G401 (cell line): ENCODE data around the gene SDF2L1. TPM values are rescaled to one million over a fixed set of nuclear protein-coding genes. Genes with fewer than 3 reads are reported as not detected.
"Not testable (repeated sequence)": the region's sequence is repeated elsewhere in the genome, so short reads cannot be mapped to it uniquely, and the experiment has no call there.

Experiments
- DNase-seq: peaks from one replicate; pipeline ENCODE4 v3.0.0-alpha.2; 2015; ENCODE audit warnings: low spot score
- in situ Hi-C: cut with HindIII; loops from 2 replicates; pipeline ENCODE4 v1.10.0; 2016; ENCODE audit warnings: low sequenced_read_pairs, mixed read lengths
- total RNA-seq: library from RNA; depleted of rRNA; stranded (reverse); fragments of >200 nt; shearing (Covaris generic); gene quantifications from 2 replicates; pipeline ENCODE4 v1.2.3, GENCODE V29; 2014

SDF2L1 gene
- total RNA-seq, 1 experiment from 2014 or later = 39.7 TPM

DNA sequence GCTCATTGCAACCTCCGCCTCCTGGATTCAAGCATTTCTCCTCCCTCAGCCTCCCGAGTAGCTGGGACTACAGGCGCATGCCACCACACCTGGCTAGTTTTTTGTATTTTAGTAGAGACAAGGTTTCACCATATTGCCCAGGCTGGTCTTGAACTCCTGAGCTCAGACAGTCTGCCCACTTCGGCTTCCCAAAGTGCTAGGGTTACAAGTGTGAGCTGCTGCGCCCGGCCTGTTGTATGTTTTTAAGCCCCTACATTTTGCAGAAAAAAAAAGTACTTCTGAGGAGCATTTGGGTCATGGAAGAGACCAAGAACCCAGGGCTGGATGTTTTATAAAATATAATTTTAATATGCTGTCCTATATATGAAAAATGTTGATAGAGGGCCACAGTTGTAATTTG lies 24.8 kb upstream of the SDF2L1 start:
- DNase-seq, in situ Hi-C loops: not testable (repeated sequence)

DNA sequence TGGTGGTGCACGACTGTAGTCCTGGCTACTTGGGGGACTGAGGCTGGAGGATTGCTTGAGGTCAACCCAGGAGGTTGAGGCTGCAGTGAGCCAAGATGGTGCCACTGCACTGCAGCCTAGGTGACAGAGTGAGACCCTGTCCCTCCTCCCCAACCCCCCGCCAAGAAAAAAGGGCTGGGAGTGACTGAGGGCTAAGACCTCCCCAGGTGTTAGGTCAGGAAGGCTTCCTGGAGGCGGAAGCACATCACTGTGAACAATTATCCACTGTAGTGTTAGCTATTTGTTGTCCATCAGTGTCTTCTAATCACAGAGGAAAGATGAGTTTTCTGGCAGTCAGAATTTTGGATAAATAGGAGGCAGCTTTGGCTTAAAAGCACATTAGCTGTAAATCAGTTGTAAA lies 21.1 kb upstream of the SDF2L1 start:
- DNase-seq = no peak
- in situ Hi-C loops = no loop called here

DNA sequence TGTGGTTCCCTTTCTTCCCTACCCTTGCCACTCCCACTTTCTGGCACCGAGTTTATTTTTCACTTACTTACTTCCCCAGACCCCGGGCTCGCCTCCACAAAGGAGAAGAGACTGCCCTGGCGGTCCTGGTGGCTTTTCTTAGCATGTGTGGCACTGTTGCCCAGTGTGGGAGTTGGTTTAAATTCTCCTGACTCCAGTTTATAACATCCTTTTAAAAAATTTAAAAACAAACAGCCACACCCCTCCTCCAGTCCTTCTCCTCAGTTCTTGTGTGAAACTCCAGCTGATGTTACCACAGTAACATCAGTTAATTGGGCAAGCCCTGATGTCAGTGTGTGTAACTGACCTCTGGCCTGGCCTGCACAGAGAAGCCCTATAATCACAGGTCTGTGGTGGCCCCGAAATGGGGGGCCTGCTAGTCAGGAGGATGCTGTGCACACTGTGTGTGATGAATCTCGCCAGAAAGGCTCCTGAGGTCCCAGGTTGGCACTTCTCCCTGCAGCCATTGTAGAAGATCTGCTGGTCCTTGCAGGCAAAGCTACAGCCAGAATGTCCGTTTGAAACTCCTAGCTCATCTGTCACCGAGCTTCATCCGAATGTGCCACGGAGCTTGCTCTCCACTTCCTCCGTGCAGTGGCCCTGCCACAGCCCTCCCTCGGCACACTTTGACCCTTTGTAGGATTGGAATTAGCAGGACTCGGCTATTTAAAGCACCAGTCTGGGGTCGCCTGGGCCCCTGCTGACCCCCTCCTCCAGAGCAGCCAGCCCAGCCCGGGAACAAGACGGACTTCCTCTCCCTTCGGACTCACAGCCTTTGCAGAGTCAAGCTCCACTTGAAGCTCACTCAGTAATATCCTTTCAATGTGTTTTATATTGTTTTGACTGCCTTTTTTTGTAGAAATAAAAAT lies 19.8 kb upstream of the SDF2L1 start:
- in situ Hi-C loops = no loop called here
- DNase-seq = peak; percentile 50

DNA sequence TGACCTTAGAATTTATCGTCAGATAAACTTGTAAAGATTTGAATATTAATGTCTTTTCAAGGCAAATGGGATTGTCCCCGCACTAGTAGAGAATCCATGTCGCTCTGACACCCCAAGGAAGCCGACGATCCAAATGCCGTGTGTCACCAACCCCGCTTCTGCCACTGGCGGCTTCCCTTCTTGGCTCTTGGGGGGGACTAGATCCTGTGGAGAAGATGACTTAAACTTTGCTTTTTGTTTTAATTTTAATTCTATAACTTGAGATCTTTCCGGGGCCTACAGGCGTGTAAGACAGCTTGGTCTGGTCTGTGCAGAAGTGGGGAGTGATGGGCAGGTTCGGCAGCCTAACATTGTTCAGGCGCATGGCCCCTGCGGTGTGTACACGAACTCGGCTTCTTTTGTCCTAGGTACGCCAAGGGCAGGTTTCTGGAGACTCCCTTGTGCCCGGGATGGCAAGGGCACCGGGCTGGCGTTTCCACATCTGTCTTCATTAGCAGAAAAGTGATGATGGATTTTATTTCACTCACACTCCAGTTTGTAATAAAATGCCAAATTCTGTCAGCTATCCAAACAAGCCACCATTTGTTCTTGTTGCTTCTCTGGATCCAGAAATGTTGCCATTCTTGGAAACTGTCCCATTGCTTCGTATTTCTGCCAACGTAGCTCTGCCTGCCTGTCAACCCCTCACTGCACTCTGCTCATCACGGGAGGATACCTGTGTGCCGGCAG lies 19.0 kb upstream of the SDF2L1 start:
- in situ Hi-C loops = no loop called here
- DNase-seq = peak; percentile 78

DNA sequence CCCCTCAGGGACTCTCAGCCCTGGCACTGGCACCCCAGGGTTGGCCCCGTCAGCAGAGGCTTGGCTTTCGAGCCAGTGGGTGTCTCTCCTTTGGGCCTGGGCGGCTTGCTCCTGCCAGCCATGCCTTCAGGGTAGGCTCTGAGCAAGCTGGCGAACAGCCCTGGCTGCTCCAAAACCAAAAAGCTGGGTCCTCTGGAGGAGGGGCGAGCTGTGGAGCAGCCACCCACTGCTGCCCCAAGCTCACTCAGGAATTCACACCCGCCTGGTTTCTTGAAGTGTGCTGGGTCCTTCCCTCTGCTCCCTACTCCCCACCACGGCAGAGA lies 18.5 kb upstream of the SDF2L1 start:
- in situ Hi-C loops = no loop called here

DNA sequence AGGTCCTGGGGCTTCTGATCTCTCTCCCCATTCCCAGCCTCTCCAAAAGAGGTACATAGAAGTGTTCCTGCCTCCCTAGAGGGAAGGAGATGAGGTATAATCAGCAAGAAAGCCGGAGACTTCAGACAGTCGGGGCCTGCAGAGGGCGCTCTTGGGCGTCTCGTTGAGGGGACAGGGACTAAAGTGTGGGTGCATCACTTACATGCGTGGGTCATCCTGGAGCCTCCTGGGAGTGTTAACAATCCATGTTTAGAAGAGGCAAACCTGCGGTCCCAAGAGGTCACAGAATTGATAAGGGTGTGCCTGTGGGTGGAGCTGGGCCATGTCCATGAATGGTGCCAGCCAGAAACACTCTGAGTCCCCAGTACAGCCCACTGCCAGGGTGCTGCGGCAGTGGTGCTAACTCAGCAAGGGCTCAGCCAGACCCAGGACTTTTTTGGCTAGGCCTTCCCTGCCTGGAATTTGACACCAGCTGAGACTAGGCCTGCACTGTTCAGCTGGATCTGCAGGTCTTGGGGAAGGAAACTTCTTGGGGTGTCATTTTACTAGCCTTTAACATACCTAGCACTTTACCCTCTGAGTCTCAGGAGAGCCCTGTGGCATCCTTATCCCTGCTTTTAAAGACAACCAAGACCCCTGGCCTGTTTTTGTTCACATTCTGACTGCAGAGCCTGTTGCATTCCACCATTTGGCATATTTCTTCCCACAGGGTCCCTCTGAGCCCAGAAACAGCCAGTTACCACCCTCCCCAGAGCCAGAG lies 17.8 kb upstream of the SDF2L1 start:
- in situ Hi-C loops = no loop called here
- peak; percentile 60 for DNase-seq

More for the DNA sequence above, 18.5 kb upstream of the SDF2L1 start:
- no peak for DNase-seq

DNA sequence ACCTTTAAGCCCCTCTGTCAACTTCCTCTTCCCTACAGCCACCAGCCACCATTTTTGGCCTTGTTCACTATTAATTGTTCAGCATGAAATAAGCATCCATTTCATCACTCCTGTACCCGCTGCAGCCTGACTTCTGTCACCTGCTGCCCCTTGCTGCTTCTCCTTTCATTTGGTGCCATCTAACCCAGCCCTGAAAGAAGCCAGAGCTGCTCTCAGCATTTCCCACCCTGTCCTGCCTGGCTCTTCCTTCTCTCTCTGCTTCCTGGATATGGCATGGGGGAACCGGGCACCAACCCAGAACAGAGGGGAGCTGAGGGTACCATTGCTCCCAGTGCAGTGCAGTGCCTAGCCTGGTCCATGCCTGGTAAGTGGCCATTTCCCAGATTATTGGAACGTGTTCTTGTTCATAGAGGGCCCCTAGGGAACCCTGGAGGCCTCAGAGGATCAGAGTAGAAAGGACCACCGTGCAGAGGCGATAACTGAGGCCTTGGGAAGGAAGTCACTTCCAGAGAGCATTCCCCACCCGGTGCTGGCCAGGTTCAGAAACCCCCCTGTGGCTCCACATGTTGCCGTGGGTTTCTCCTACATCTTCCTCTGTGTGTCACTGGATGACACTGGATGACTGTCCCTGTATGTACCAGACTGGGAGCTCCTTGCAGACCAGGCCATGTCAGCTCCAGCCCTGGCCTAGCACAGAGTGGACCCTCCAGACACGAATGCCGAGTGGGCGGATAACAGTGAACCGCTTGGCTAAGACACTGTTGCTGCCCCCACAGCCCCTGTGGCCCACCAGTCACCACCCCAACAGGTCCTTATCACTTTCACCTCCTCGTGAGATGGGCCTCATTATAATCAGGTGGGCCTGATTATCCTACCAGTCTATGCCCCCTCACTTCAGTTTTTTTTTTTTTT lies 17.0 kb upstream of the SDF2L1 start:
- peak; percentile 6 for DNase-seq
- in situ Hi-C loops = no loop called here

DNA sequence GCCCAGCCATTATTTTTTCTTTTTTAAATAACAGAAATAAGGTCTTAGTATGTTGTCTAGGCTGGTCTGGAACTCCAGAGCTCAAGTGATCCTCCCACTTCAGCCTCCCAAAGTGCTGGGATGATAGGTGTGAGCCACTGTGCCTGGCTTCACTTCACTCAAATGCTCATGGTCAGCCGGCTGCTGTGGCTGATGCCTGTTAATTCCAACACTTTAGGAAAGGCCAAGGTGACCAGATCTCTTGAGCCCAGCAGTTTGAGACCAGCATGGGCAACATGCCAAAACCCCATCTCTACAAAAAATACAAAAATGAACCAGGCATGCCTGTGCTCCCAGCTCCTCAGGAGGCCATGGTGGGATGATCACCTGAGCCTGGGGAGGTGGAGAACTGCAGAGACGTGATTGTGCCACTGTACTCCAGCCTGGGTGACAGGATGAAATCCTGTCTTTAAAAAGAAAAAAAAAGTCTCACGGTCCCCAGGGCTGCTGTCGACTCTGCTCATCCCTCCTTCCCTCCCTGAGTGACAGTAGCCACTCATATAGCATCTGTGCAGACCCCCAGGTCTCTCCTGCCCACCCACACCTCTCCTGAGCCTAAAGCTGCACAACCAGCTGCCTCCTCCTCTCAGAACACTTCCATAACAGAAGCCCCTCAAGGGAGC lies 15.9 kb upstream of the SDF2L1 start:
- peak; percentile 16 for DNase-seq
- in situ Hi-C loops = no loop called here

DNA sequence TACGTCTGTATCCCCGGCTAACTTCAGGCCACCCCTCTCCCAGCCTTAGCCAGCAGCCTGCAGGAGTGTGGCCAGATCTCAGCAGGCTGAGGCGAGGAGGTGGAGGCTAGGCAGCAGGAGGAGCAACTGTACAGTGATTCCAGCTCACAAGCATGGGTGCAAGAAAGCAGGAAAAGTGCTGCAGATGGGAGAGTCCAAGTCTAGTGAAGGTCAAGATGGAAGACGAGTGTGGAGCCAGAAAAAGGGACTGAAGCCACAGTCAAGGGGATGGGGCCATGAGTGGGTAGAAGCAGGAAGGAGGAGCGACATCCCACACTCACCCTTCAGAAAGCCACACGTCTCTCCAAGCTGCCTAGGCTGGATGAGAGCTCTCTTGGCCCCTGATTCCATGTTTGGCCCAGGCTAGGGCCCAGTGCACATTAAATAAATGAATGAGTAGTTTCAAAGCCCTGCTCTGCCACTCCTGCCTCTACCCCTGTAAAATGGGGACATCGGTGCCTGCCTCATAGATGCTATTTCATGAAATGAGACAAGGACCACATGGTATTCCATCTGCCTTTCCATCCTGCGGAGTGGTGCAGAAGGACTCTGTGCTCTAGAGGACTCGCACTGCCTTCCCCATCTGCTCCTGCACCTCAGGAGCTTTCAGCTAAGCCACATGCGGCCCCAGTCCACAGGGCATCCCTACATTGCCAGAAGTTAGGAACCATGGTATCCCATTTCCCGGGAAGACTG lies 15.2 kb upstream of the SDF2L1 start:
- peak; percentile 88 for DNase-seq
- in situ Hi-C loops = no loop called here

DNA sequence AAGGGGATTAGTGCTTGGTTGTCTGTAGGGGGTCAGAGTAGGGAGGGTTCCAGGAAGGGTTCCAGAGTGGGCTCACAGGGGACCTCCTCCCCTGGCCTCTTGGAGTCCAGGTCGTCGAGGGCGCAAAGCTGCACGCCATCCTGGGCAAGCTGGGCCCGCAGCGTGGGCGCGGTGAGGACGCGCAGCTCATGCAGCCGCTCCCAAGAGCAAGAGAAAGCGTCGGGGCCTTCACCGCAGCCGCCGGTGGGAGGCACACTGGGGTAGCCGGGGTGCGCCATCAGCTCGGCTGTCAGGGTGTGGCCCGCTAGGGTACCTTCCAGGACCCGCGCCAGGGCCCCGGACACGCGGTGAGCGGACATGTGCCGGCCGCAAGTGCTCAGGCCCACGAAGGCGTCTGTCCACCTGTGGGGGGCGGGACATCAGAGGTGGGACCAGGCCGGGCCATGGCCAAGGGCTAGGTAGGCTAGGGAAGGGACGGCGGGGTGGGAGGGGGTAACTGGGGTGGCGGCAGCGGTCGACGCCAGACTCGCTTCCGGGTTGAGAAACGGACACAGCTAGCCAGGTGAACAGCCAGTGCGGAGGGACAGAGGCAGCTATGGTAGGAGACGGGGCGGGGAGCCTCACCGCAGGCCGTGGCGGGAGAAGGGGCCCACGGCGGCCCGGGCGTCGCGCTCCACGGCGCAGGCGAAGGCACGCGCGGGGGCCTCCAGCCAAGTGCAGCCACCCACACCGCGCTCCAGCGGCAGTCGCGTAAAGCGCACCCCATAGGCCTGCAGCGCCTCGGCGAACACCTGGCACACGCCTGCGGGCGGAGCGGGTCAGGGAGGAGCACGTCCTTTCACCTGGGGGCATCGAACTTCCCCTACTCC lies 13.5 kb upstream of the SDF2L1 start:
- in situ Hi-C loops = no loop called here
- DNase-seq = no peak

DNA sequence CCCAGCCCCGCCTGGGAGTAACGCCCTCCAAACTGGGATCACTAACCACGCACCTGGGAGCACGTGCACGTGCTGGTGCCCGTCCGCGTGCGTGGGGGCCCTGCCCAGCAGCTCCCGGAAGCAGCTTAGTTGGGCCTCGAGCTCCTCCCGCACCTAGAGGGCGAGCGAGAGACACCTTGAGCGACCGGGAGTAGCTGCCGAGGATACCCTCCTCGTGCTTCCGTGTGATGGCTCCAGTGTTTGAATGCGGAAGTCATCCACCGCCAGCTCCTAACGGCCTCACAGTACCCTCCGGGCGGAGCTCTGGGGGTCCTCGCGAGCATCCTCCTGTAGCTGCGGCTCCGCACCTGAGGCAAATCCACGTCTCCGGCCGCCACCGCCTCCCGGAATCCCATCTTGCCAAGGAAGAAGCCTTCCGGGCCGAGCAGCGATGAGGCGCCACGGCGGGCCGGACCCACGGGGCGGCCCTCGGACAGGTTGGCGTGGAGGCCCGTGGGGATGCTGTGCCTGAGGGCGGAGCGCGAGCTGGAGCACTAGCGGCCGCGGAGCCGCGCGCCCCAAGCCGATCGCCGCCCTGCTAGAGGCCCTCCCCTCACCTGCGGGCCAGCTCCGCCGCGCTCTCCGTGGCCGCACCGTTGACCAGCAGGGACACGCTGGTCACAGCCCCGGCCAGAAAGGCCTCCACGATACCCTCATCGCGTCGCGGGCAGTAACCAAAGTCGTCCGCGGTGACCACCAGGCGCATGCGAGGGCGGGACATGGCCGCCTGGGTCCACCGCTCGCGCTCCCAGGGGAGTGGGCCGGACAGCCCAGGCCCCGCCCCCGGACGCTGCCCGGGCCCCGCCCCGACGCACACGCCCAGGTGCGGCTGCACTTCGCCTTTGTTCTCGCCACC lies 12.6 kb upstream of the SDF2L1 start, which contains the start of gene YDJC:
Gene YDJC (minus strand): TSS at position 768 of the 895 bp plus-strand sequence. CDS start 8 bp downstream, at position 760.
- DNase-seq = peak; percentile 93
- in situ Hi-C loops = no loop called here

DNA sequence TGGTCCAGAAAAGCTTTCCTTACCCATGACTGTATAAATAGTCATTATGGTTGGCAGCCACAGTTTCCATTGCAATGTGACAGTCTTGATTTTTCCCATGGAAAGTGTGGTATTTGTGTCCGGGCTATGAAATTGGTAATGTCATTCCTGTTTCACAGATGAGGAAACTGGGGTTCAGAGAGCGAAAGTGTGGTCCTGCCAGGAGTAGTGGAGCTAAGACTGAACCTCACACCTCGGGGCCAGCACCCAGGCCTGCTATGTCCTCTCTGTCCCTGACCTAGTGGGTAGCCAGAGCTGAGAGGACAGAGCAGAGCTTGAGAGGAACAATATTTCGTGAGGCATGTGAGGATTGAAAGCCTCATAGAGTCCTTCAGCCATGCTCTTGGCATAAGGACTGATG lies 11.1 kb upstream of the SDF2L1 start:
- DNase-seq = no peak
- in situ Hi-C loops = no loop called here

DNA sequence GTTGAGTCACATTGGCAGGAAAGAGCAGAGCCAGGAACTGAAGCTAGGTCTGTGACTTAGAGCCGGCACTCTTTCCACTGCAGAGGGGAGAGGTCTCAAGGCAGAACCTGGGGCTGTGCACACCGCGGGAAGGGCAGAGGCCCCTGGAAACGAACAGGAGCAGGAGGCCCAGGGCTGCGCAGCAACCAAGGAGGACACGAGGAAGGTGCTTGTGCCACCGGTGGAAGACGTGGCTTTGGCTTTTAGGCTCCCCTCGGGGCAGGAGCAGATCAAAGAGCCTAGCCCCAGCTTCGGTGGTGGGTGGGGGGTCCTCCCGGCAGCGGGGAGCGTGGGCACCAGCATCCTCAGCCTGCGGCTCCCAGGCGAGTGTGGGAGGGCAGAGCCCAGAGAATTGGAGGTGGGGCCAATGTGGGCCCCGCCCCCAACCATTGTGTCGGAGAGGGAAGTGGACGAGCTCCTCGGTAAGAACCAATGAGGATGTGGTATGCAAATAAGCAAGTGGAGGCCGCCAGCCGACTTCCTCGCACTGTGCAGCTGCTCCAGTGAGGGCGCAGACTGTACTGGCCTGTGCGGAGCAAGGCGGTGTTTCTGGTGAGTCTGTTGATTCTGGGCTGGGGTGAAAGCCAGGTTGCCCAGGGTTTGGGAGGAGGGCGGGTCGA lies 9.7 kb upstream of the SDF2L1 start, which contains the start of gene CCDC116:
Gene CCDC116 (plus strand): TSS at position 524 of the 659 bp plus-strand sequence. CDS start 422 bp downstream, outside the sequence.
- in situ Hi-C loops = no loop called here
- no peak for DNase-seq

DNA sequence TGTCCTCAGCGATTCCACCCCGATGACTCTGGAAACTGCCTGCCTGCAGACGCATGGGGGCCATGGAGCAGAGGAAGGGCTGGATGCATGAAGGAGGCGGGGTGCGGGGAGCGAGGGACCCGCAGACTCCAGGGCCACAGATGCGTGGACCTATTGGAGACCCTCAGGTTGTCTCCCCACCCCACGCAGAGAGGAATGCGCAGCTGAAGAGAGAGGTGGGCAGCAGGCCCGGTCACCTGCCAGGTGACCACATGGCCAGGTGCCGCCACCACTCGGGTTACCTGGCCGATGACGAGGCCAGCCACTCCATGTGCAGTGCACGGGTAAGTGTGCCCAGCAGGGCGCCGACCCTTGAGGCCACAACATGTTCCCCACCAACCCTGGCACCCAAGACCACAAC lies 9.2 kb upstream of the SDF2L1 start:
- DNase-seq = no peak
- in situ Hi-C loops = no loop called here

DNA sequence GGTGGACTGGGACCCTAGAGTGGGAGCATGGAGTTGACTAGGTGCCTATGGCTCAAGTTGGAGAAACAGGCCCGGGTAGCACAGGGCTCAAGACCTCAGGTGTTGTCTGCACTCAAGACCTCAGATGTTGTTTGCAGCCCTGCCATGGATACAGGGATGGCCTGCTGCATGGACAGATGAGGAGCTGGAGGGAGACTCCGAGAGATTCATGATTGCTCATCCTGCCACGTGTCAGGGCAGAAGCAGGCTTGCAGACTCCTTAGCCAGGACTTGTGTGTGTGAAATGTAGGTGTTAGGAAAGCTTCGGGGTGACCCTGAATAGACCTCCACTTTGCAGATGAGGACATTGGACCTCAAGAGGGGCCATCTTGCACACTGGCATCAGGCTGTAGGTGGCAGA lies 8.6 kb upstream of the SDF2L1 start:
- in situ Hi-C loops = no loop called here
- DNase-seq = no peak
